Small intestine (tissue), 7 donors: Measurements from ENCODE around the gene GSN. TPM values are rescaled to one million over a fixed set of nuclear protein-coding genes. Genes with fewer than 3 reads are reported as not detected.

Experiments
- DNase-seq, 2 donors: peaks; one replicate each; pipeline versions ENCODE4 v3.0.0 to v3.0.0-alpha.2; 2013
- FAIRE-seq: peaks from 2 replicates; lab custom pipeline; 2012; peaks lifted over from hg19 to GRCh38; lab: Jason Lieb, UNC
- H3K27ac ChIP-seq, 3 donors: one replicate each; pipeline ENCODE4 v1.5.1; 2013; ENCODE audit warnings: low read length in 2 of 3, mild to moderate bottlenecking in 2 of 3, control low read depth in 1 of 3, inconsistent platforms in 1 of 3, low read depth in 1 of 3, moderate library complexity in 1 of 3
- H3K27me3 ChIP-seq, 3 donors: one replicate each; pipeline ENCODE4 v1.6.1; 2013; ENCODE audit warnings: low read length in 3 of 3, inconsistent platforms in 1 of 3; ENCODE audit not compliant: control insufficient read depth in 3 of 3, insufficient read depth in 3 of 3
- H3K36me3 ChIP-seq, 3 donors: one replicate each; pipeline ENCODE4 v1.6.1; 2013; ENCODE audit warnings: low read length in 3 of 3, inconsistent platforms in 1 of 3, low read depth in 1 of 3, mild to moderate bottlenecking in 1 of 3, moderate library complexity in 1 of 3; ENCODE audit not compliant: control insufficient read depth in 3 of 3, insufficient read depth in 2 of 3
- H3K4me1 ChIP-seq, 3 donors: one replicate each; pipeline ENCODE4 v1.6.1; 2013; ENCODE audit warnings: low read length in 2 of 3, inconsistent platforms in 1 of 3, low read depth in 1 of 3, mild to moderate bottlenecking in 1 of 3, moderate library complexity in 1 of 3; ENCODE audit not compliant: control insufficient read depth in 3 of 3, insufficient read depth in 2 of 3
- H3K4me3 ChIP-seq, 3 donors: one replicate each; pipeline ENCODE4 v1.5.1; 2013; ENCODE audit warnings: low read length in 3 of 3, control low read depth in 1 of 3, inconsistent platforms in 1 of 3, low read depth in 1 of 3, mild to moderate bottlenecking in 1 of 3, moderate library complexity in 1 of 3
- H3K9me3 ChIP-seq, 2 donors: one replicate each; pipeline ENCODE4 v1.6.1; 2013; ENCODE audit warnings: low read depth in 1 of 2, low read length in 1 of 2; ENCODE audit not compliant: control insufficient read depth in 2 of 2, insufficient read depth in 1 of 2
- WGBS, 3 donors: extraction: QIAGEN DNeasy Blood & Tissue Kit; methylation state at CpG; one replicate each; pipeline ENCODE4 v1.1.7; 2013; 5-methylcytosine and 5-hydroxymethylcytosine counted together
- polyA plus RNA-seq, 4 donors: library from polyadenylated mRNA; stranded (reverse) in 3 of 4; unstranded in 1 of 4; fragments of 200-250 nt in 3 of 4; fragments of 120-200 nt in 1 of 4; gene quantifications; one replicate each; pipeline versions ENCODE4 v1.2.1 to v1.2.3, GENCODE V29; 2013
- donor health status: healthy with polysubstance abuse.
- donor health status: control.
- donor health status: control.
- donor health status: Bipolar disorder and iron deficiency.
- donor health status: healthy.

Gene GSN
- polyA plus RNA-seq, 4 donors = 154 to 380 (median 201) TPM

- FAIRE-seq (no peak), DNase-seq (no peak)
- no peaks in the 10 kb centered on the region for H3K9me3 ChIP-seq
- H3K4me3 ChIP-seq = no peak overlapping the region
- H3K4me1 ChIP-seq = no peaks in the 10 kb centered on the region
- no peak overlapping the region for H3K27ac ChIP-seq
- H3K36me3 ChIP-seq = no peaks in the 10 kb centered on the region
- H3K27me3 ChIP-seq = no peaks in the 10 kb centered on the region
- 53 to 70% (median 68%) methylated on average over 6 of the region's 6 CpGs for WGBS, 3 donors
Measured at GRCh38 chr9:121253821-121254501, 14.0 kb upstream of the GSN start.

GRCh38 chr9:121259498-121259897 is 8.5 kb upstream of the GSN start:
- no peaks in the 10 kb centered on the region for H3K36me3 ChIP-seq
- H3K9me3 ChIP-seq = no peaks in the 10 kb centered on the region
- whole genome bisulfite sequencing, 3 donors = 82 to 88% (median 84%) methylated on average over 4 of the region's 4 CpGs
- H3K4me1 ChIP-seq = no peaks in the 10 kb centered on the region
- H3K4me3 ChIP-seq = no peak overlapping the region
- FAIRE-seq (no peak), DNase-seq (no peak)
- H3K27ac ChIP-seq = no peak overlapping the region
- H3K27me3 ChIP-seq = no peaks in the 10 kb centered on the region

- DNase-seq = no peak
- no peaks in the 10 kb centered on the region for H3K27me3 ChIP-seq
- no peaks in the 10 kb centered on the region for H3K4me1 ChIP-seq
- FAIRE-seq = no peak
- H3K4me3 ChIP-seq = no peak overlapping the region
- 86 to 91% (median 88%) methylated on average over 5 of the region's 5 CpGs for whole genome bisulfite sequencing, 3 donors
- no peak overlapping the region for H3K27ac ChIP-seq
- no peaks in the 10 kb centered on the region for H3K36me3 ChIP-seq
- H3K9me3 ChIP-seq = no peaks in the 10 kb centered on the region
Measured at GRCh38 chr9:121259935-121260334, 8.0 kb upstream of the GSN start.

- Histone ChIP-seq H3K36me3 (no peaks in the 10 kb centered on the region), H3K27me3 (no peaks in the 10 kb centered on the region), H3K4me1 (no peaks in the 10 kb centered on the region), H3K4me3 (no peak overlapping the region), H3K27ac (no peak overlapping the region), H3K9me3 (no peaks in the 10 kb centered on the region)
- DNase-seq (no peak), FAIRE-seq (no peak)
- WGBS, 3 donors = 35 to 45% (median 43%) methylated on average over 6 of the region's 6 CpGs
Measured at GRCh38 chr9:121260457-121261106, 7.4 kb upstream of the GSN start.

GRCh38 chr9:121261107-121261460 is 6.9 kb upstream of the GSN start:
- H3K27me3 ChIP-seq = no peaks in the 10 kb centered on the region
- 29 to 47% (median 44%) methylated on average over 4 of the region's 4 CpGs for WGBS, 3 donors
- no peak overlapping the region for H3K27ac ChIP-seq
- H3K4me1 ChIP-seq = no peaks in the 10 kb centered on the region
- no peaks in the 10 kb centered on the region for H3K9me3 ChIP-seq
- H3K4me3 ChIP-seq = no peak overlapping the region
- DNase-seq (no peak), FAIRE-seq (no peak)
- H3K36me3 ChIP-seq = no peaks in the 10 kb centered on the region

GRCh38 chr9:121261755-121262154 is 6.2 kb upstream of the GSN start:
- Histone ChIP-seq H3K9me3 (no peaks in the 10 kb centered on the region), H3K36me3 (no peaks in the 10 kb centered on the region), H3K4me3 (no peak overlapping the region), H3K4me1 (no peaks in the 10 kb centered on the region), H3K27me3 (no peaks in the 10 kb centered on the region), H3K27ac (no peak overlapping the region)
- FAIRE-seq = no peak
- 86 to 92% (median 91%) methylated on average over 1 of the region's 1 CpG for WGBS, 3 donors
- no peak for DNase-seq

GRCh38 chr9:121262423-121262822 is 5.5 kb upstream of the GSN start:
- Histone ChIP-seq H3K27me3 (peaks cover 0 to 3% (median 0%) of the 10 kb centered on the region in 3 donors), H3K27ac (no peak overlapping the region), H3K4me3 (no peak overlapping the region), H3K9me3 (no peaks in the 10 kb centered on the region), H3K4me1 (peaks cover 0 to 3% (median 0%) of the 10 kb centered on the region in 3 donors), H3K36me3 (no peaks in the 10 kb centered on the region)
- FAIRE-seq (no peak), DNase-seq (no peak)
- 99 to 100% (median 100%) methylated on average over 1 of the region's 1 CpG for WGBS, 3 donors

GRCh38 chr9:121262953-121263352 is 5.0 kb upstream of the GSN start:
- no peak for DNase-seq
- Histone ChIP-seq H3K36me3 (no peaks in the 10 kb centered on the region), H3K27ac (no peak overlapping the region), H3K4me3 (no peak overlapping the region), H3K4me1 (peaks cover 0 to 7% (median 0%) of the 10 kb centered on the region in 3 donors), H3K27me3 (peaks cover 0 to 3% (median 0%) of the 10 kb centered on the region in 3 donors), H3K9me3 (no peaks in the 10 kb centered on the region)
- WGBS, 3 donors = 77 to 88% (median 84%) methylated on average over 5 of the region's 5 CpGs
- no peak for FAIRE-seq
